Activated CD8-positive, alpha-beta memory T cell treated with anti-CD3 and anti-CD28 coated beads, Interleukin-2, amount 50 U/mL, for 24 hours (primary cell): Measurements from ENCODE around the gene RALGPS1.

Experiments
- DNase-seq: peaks from one replicate; pipeline ENCODE4 v3.0.0-alpha.2; 2020; ENCODE audit errors: extremely low read depth

RALGPS1 gene

GRCh38 chr9:126904586-126904985, 10.0 kb upstream of the RALGPS1 start:
- DNase-seq, result no peak

GRCh38 chr9:126906091-126906490, 8.5 kb upstream of the RALGPS1 start:
- DNase-seq, result no peak

GRCh38 chr9:126907058-126907457, 7.5 kb upstream of the RALGPS1 start:
- DNase-seq, result no peak

- DNase-seq, result no peak
These were observed 767 bp downstream of the RALGPS1 start for GRCh38 chr9:126915281-126915816.

- DNase-seq, result no peak
These were observed 1.4 kb downstream of the RALGPS1 start for GRCh38 chr9:126915846-126916543.

- no peak for DNase-seq
These were observed 2.3 kb downstream of the RALGPS1 start for GRCh38 chr9:126916909-126917308.

- no peak for DNase-seq
These were observed 4.6 kb downstream of the RALGPS1 start for GRCh38 chr9:126919193-126919592.

- no peak for DNase-seq
These were observed 11.3 kb downstream of the RALGPS1 start for GRCh38 chr9:126925876-126926275.

- DNase-seq, result no peak
These were observed 11.8 kb downstream of the RALGPS1 start for GRCh38 chr9:126926364-126926763.

- DNase-seq, result no peak
These were observed 12.8 kb downstream of the RALGPS1 start for GRCh38 chr9:126927419-126927818.

- DNase-seq, result no peak
These were observed 18.3 kb downstream of the RALGPS1 start for GRCh38 chr9:126932871-126933321.

- DNase-seq, result no peak
These were observed 18.9 kb downstream of the RALGPS1 start for GRCh38 chr9:126933334-126933980.

GRCh38 chr9:126934441-126934840, 19.9 kb downstream of the RALGPS1 start:
- DNase-seq, result no peak

- no peak for DNase-seq
These were observed 21.0 kb downstream of the RALGPS1 start for GRCh38 chr9:126935630-126936029.

- DNase-seq, result no peak
These were observed 22.9 kb downstream of the RALGPS1 start for GRCh38 chr9:126937444-126937843.

GRCh38 chr9:126938327-126938726, 23.7 kb downstream of the RALGPS1 start:
- DNase-seq, result no peak

- no peak for DNase-seq
These were observed 25.2 kb downstream of the RALGPS1 start for GRCh38 chr9:126939821-126940221.

GRCh38 chr9:126942399-126942798, 27.8 kb downstream of the RALGPS1 start:
- no peak for DNase-seq

GRCh38 chr9:126945682-126946081, 31.1 kb downstream of the RALGPS1 start:
- DNase-seq, result no peak

GRCh38 chr9:126947529-126947928, 32.9 kb downstream of the RALGPS1 start:
- DNase-seq, result no peak

- DNase-seq, result no peak
These were observed 37.8 kb downstream of the RALGPS1 start for GRCh38 chr9:126952205-126952977.

GRCh38 chr9:126953041-126953809, 38.6 kb downstream of the RALGPS1 start:
- no peak for DNase-seq
